Measurements from ENCODE around the gene RRAS2.

GRCh38 chr11:14388352-14388751, 29.4 kb upstream of the RRAS2 start:
- no peak for TF ChIP-seq ZNF197 (CRISPR knock-in tag; IDR thresholded peaks at IDR 0.05; ENCODE audit: low read depth)
- TF ChIP-seq MCM2 (IDR thresholded peaks at IDR 0.05; ENCODE audit: low read depth), result no peak
- TF ChIP-seq DNMT1 (IDR thresholded peaks at IDR 0.05), result no peak
- no peak for TF ChIP-seq ZBTB9 (CRISPR knock-in tag; IDR thresholded peaks at IDR 0.05)
- TF ChIP-seq KLF13 (tag; IDR thresholded peaks at IDR 0.05; ENCODE audit: borderline replicate concordance, low read depth), result no peak
- no peak for TF ChIP-seq PHF20 (IDR thresholded peaks at IDR 0.05; ENCODE audit: partially characterized antibody)
- TF ChIP-seq NFYB (IDR thresholded peaks at IDR 0.05; ENCODE audit: extremely low read depth, insufficient read length), result no peak
- TF ChIP-seq YY1 (IDR thresholded peaks at IDR 0.05; ENCODE audit: borderline replicate concordance in 1 of 3, control insufficient read depth in 1 of 3, extremely low read depth in 1 of 3, insufficient read depth in 3 of 3, insufficient read length in 1 of 3, insufficient replicate concordance in 2 of 3, low read depth in 1 of 3, low read length in 2 of 3), result no peak
- no peak for TF ChIP-seq BRD4 (IDR thresholded peaks at IDR 0.05)
- TF ChIP-seq ZNF384 (IDR thresholded peaks at IDR 0.05; ENCODE audit: low read depth, low read length), result no peak
- TF ChIP-seq RBFOX2 (IDR thresholded peaks at IDR 0.05; ENCODE audit: low read depth, low read length), result no peak
- TF ChIP-seq ESRRA (IDR thresholded peaks at IDR 0.05; ENCODE audit: borderline replicate concordance, low read depth), result no peak
